Liver (tissue), 9 donors: Measurements from ENCODE around the gene HCFC1. TPM values are rescaled to one million over a fixed set of nuclear protein-coding genes. Genes with fewer than 3 reads are reported as not detected.

Experiments
- DNase-seq: peaks from one replicate; pipeline ENCODE4 v3.0.0-alpha.2; 2017; ENCODE audit warnings: low spot score
- H3K27ac ChIP-seq, 2 donors: one replicate each; pipeline ENCODE4 v1.7.0; 2013; ENCODE audit warnings: inconsistent platforms in 2 of 2, low read length in 2 of 2, control low read depth in 1 of 2, low read depth in 1 of 2, mild to moderate bottlenecking in 1 of 2
- H3K27me3 ChIP-seq, 4 donors: one replicate each; pipeline versions ENCODE4 v1.6.1 to v1.7.0; 2013; ENCODE audit warnings: low read length in 3 of 4, inconsistent platforms in 1 of 4, mild to moderate bottlenecking in 1 of 4, moderate library complexity in 1 of 4; ENCODE audit not compliant: control insufficient read depth in 4 of 4, insufficient read depth in 4 of 4
- H3K36me3 ChIP-seq, 4 donors: one replicate each; pipeline versions ENCODE4 v1.6.1 to v1.7.0; 2013; ENCODE audit warnings: low read length in 3 of 4, mild to moderate bottlenecking in 3 of 4, low read depth in 1 of 4, moderate library complexity in 1 of 4; ENCODE audit not compliant: control insufficient read depth in 4 of 4, insufficient read depth in 3 of 4
- H3K4me1 ChIP-seq, 4 donors: one replicate each; pipeline versions ENCODE4 v1.6.1 to v1.7.0; 2013; ENCODE audit warnings: low read length in 3 of 4, mild to moderate bottlenecking in 3 of 4, moderate library complexity in 1 of 4; ENCODE audit not compliant: control insufficient read depth in 4 of 4, insufficient read depth in 4 of 4
- H3K4me3 ChIP-seq, 3 donors: one replicate each; pipeline versions ENCODE4 v1.6.1 to v1.7.0; 2013; ENCODE audit warnings: low read length in 3 of 3, control low read depth in 1 of 3, low read depth in 1 of 3, mild to moderate bottlenecking in 1 of 3
- H3K9ac ChIP-seq, 2 donors: one replicate each; pipeline ENCODE4 v1.7.0; 2013; ENCODE audit warnings: low read length in 2 of 2, mild to moderate bottlenecking in 2 of 2, moderate library complexity in 2 of 2, control low read depth in 1 of 2, low read depth in 1 of 2
- H3K9me3 ChIP-seq, 4 donors: one replicate each; pipeline versions ENCODE4 v1.6.1 to v1.7.0; 2013; ENCODE audit warnings: low read length in 3 of 4; ENCODE audit not compliant: control insufficient read depth in 4 of 4
- EGR1 ChIP-seq, 2 donors: IDR thresholded peaks; 2 replicates each; pipeline ENCODE4 v1.6.1; 2016 to 2018; ENCODE audit warnings: antibody characterized with exemption in 2 of 2, low read depth in 2 of 2
- FOXA1 ChIP-seq: IDR thresholded peaks from 2 replicates; pipeline ENCODE4 v1.6.1; 2016; ENCODE audit warnings: antibody characterized with exemption
- FOXA2 ChIP-seq: IDR thresholded peaks from 2 replicates; pipeline ENCODE4 v1.6.1; 2016; ENCODE audit warnings: antibody characterized with exemption
- GABPA ChIP-seq, 2 donors: IDR thresholded peaks in 1 of 2; conservative IDR thresholded peaks in 1 of 2; 2 replicates each; pipeline ENCODE4 v1.6.1; 2016; ENCODE audit warnings: antibody characterized with exemption in 2 of 2, mild to moderate bottlenecking in 1 of 2, moderate library complexity in 1 of 2
- HNF4A ChIP-seq, 2 donors: conservative IDR thresholded peaks; 2 replicates each; pipeline ENCODE4 v1.6.1; 2016; ENCODE audit warnings: antibody characterized with exemption in 2 of 2, mild to moderate bottlenecking in 2 of 2
- RAD21 ChIP-seq, 2 donors: IDR thresholded peaks; 2 replicates each; pipeline ENCODE4 v1.6.1; 2016; ENCODE audit warnings: antibody characterized with exemption in 2 of 2, mild to moderate bottlenecking in 2 of 2
- RXRA ChIP-seq, 2 donors: IDR thresholded peaks; 2 replicates each; pipeline ENCODE4 v1.6.1; 2017 to 2018; ENCODE audit warnings: antibody characterized with exemption in 2 of 2, mild to moderate bottlenecking in 1 of 2
- SP1 ChIP-seq: IDR thresholded peaks from 2 replicates; pipeline ENCODE4 v1.6.1; 2018; ENCODE audit warnings: antibody characterized with exemption, mild to moderate bottlenecking
- TAF1 ChIP-seq: conservative IDR thresholded peaks from 2 replicates; pipeline ENCODE4 v1.6.1; 2016; ENCODE audit warnings: antibody characterized with exemption, mild to moderate bottlenecking
- YY1 ChIP-seq: IDR thresholded peaks from 2 replicates; pipeline ENCODE4 v1.6.1; 2016; ENCODE audit warnings: antibody characterized with exemption, mild to moderate bottlenecking
- WGBS: extraction: QIAGEN DNeasy Blood & Tissue Kit; methylation state at CpG from one replicate; pipeline ENCODE4 v1.1.7; 2013; 5-methylcytosine and 5-hydroxymethylcytosine counted together
- polyA plus RNA-seq, 2 donors: library from polyadenylated mRNA; stranded (reverse) in 1 of 2; unstranded in 1 of 2; fragments of 200-250 nt in 1 of 2; fragments of >200 nt in 1 of 2; fragmentation: Nextera tagmentation in 1 of 2; extraction: Ambion mirVana in 1 of 2; gene quantifications; one replicate each; pipeline versions ENCODE4 v1.2.1 to v1.2.3, GENCODE V29; 2013 to 2015
- total RNA-seq, 2 donors: library from RNA; depleted of rRNA; stranded (reverse); fragments of >200 nt; gene quantifications; one replicate each; pipeline ENCODE4 v1.2.3, GENCODE V29; 2014
- TF ChIP-seq, protein P1 (sequence below): IDR thresholded peaks from 2 replicates; pipeline ENCODE4 v1.6.1; 2016; ENCODE audit warnings: antibody characterized with exemption, mild to moderate bottlenecking
- TF ChIP-seq, protein P2 (sequence below): fragments of 150-350 bp; IDR thresholded peaks from 2 replicates; pipeline ENCODE4 v1.5.1; 2017; ENCODE audit warnings: improper control_type of control experiment, low read depth, low read length; ENCODE audit not compliant: missing input control
- TF ChIP-seq, protein P3 (sequence below): IDR thresholded peaks from 2 replicates; pipeline ENCODE4 v1.6.1; 2016; ENCODE audit warnings: antibody characterized with exemption
- TF ChIP-seq, protein P4 (sequence below): IDR thresholded peaks from 2 replicates; pipeline ENCODE4 v1.6.1; 2016; ENCODE audit warnings: antibody characterized with exemption
- TF ChIP-seq, protein P5 (sequence below): IDR thresholded peaks from 2 replicates; pipeline ENCODE4 v1.6.1; 2016; ENCODE audit warnings: antibody characterized with exemption
- donor health status: healthy.
- donor health status: healthy.
- donor health status: healthy.
- donor health status: healthy.
- donor health status: healthy.

HCFC1 gene
- total and polyA plus RNA-seq, 4 donors = 7.9 to 26.9 (median 13.9) TPM

DNA sequence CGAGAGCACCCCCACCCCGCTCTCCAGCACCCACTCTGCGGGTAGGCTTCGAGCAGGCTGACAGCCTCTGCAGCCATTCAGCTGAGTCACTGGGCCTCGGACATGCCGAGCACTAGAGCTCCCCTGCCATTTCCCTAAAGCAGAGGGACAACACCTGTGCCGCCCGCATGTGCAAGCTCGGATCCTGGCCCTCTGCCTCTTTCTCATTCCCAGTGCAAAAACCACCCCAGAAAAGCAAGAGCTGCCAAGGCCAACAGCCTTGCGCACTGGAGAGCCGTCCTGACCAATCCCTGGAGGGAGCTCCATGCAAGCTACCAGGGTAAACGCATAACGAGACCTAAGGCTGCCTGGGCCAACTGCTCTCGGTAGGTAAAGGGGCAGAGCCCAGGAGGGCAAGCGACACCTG is 5.3 kb downstream of the HCFC1 start:
- Histone ChIP-seq H3K36me3 (peaks cover 3 to 31% (median 11%) of the 10 kb centered on the region in 4 donors), H3K9ac (no peak overlapping the region), H3K27ac (peak overlapping the region in 1 of 2 donors; percentile 39), H3K4me1 (peaks cover 10 to 52% (median 41%) of the 10 kb centered on the region in 4 donors), H3K27me3 (no peaks in the 10 kb centered on the region), H3K9me3 (no peaks in the 10 kb centered on the region), H3K4me3 (no peak overlapping the region)
- TF ChIP-seq HNF4A (conservative IDR thresholded peaks at IDR 0.05) = peak in 1 of 2 donors; percentile 6
- TF ChIP-seq RXRA (IDR thresholded peaks at IDR 0.05) = peak; percentile 57 to 69
- TF ChIP-seq, protein P1, sequence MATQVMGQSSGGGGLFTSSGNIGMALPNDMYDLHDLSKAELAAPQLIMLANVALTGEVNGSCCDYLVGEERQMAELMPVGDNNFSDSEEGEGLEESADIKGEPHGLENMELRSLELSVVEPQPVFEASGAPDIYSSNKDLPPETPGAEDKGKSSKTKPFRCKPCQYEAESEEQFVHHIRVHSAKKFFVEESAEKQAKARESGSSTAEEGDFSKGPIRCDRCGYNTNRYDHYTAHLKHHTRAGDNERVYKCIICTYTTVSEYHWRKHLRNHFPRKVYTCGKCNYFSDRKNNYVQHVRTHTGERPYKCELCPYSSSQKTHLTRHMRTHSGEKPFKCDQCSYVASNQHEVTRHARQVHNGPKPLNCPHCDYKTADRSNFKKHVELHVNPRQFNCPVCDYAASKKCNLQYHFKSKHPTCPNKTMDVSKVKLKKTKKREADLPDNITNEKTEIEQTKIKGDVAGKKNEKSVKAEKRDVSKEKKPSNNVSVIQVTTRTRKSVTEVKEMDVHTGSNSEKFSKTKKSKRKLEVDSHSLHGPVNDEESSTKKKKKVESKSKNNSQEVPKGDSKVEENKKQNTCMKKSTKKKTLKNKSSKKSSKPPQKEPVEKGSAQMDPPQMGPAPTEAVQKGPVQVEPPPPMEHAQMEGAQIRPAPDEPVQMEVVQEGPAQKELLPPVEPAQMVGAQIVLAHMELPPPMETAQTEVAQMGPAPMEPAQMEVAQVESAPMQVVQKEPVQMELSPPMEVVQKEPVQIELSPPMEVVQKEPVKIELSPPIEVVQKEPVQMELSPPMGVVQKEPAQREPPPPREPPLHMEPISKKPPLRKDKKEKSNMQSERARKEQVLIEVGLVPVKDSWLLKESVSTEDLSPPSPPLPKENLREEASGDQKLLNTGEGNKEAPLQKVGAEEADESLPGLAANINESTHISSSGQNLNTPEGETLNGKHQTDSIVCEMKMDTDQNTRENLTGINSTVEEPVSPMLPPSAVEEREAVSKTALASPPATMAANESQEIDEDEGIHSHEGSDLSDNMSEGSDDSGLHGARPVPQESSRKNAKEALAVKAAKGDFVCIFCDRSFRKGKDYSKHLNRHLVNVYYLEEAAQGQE = no peak
- TF ChIP-seq SP1 = peak; percentile 39
- TF ChIP-seq, protein P2, sequence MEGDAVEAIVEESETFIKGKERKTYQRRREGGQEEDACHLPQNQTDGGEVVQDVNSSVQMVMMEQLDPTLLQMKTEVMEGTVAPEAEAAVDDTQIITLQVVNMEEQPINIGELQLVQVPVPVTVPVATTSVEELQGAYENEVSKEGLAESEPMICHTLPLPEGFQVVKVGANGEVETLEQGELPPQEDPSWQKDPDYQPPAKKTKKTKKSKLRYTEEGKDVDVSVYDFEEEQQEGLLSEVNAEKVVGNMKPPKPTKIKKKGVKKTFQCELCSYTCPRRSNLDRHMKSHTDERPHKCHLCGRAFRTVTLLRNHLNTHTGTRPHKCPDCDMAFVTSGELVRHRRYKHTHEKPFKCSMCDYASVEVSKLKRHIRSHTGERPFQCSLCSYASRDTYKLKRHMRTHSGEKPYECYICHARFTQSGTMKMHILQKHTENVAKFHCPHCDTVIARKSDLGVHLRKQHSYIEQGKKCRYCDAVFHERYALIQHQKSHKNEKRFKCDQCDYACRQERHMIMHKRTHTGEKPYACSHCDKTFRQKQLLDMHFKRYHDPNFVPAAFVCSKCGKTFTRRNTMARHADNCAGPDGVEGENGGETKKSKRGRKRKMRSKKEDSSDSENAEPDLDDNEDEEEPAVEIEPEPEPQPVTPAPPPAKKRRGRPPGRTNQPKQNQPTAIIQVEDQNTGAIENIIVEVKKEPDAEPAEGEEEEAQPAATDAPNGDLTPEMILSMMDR = no peak
- 46% methylated on average over 15 of the region's 15 CpGs for WGBS
- DNase-seq = no peak

DNA sequence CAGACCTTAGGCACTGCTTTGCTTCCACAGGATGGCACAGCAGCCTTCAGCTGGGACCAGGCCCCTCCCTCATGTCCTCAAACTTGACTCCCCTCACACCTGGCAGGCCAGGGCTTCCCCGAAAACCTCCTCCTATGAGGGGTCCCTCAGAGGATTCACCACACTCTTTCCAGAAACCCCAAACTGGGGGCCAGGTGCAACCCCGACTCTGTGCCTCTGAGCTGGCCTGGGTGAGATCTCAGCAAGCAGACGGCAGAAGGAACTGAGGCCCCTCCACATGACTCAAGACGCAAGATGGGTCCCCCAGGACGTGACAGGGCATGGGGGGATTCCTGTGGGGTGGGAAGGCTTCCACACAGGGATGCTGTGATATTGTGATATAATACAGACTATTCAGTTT is 6.2 kb downstream of the HCFC1 start:
- Histone ChIP-seq H3K36me3 (peaks cover 6 to 39% (median 15%) of the 10 kb centered on the region in 4 donors), H3K4me1 (peaks cover 10 to 49% (median 41%) of the 10 kb centered on the region in 4 donors), H3K27ac (no peak overlapping the region), H3K9me3 (no peaks in the 10 kb centered on the region), H3K4me3 (no peak overlapping the region), H3K27me3 (no peaks in the 10 kb centered on the region), H3K9ac (no peak overlapping the region)
- DNase-seq = no peak
- 84% methylated on average over 5 of the region's 5 CpGs for WGBS
- TF ChIP-seq TAF1 = no peak
- TF ChIP-seq, protein P3, sequence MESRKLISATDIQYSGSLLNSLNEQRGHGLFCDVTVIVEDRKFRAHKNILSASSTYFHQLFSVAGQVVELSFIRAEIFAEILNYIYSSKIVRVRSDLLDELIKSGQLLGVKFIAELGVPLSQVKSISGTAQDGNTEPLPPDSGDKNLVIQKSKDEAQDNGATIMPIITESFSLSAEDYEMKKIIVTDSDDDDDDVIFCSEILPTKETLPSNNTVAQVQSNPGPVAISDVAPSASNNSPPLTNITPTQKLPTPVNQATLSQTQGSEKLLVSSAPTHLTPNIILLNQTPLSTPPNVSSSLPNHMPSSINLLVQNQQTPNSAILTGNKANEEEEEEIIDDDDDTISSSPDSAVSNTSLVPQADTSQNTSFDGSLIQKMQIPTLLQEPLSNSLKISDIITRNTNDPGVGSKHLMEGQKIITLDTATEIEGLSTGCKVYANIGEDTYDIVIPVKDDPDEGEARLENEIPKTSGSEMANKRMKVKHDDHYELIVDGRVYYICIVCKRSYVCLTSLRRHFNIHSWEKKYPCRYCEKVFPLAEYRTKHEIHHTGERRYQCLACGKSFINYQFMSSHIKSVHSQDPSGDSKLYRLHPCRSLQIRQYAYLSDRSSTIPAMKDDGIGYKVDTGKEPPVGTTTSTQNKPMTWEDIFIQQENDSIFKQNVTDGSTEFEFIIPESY = no peak
- TF ChIP-seq, protein P2 = no peak
- TF ChIP-seq FOXA2 = no peak
- TF ChIP-seq FOXA1 = no peak
- no peak for TF ChIP-seq SP1
- no peak for TF ChIP-seq RAD21 (IDR thresholded peaks at IDR 0.05)
- TF ChIP-seq YY1 = no peak
- TF ChIP-seq, protein P4, sequence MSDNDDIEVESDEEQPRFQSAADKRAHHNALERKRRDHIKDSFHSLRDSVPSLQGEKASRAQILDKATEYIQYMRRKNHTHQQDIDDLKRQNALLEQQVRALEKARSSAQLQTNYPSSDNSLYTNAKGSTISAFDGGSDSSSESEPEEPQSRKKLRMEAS = no peak
- TF ChIP-seq, protein P5, sequence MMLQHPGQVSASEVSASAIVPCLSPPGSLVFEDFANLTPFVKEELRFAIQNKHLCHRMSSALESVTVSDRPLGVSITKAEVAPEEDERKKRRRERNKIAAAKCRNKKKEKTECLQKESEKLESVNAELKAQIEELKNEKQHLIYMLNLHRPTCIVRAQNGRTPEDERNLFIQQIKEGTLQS = no peak
- no peak for TF ChIP-seq GABPA (IDR thresholded peaks at IDR 0.05 in 1 of 2, conservative IDR thresholded peaks at IDR 0.05 in 1 of 2)
- no peak for TF ChIP-seq EGR1 (IDR thresholded peaks at IDR 0.05; ENCODE audit: low read depth in 2 of 2)
- TF ChIP-seq, protein P1 = no peak
- no peak for TF ChIP-seq RXRA (IDR thresholded peaks at IDR 0.05)
